Measurements from ENCODE around the gene AGBL1.

DNA sequence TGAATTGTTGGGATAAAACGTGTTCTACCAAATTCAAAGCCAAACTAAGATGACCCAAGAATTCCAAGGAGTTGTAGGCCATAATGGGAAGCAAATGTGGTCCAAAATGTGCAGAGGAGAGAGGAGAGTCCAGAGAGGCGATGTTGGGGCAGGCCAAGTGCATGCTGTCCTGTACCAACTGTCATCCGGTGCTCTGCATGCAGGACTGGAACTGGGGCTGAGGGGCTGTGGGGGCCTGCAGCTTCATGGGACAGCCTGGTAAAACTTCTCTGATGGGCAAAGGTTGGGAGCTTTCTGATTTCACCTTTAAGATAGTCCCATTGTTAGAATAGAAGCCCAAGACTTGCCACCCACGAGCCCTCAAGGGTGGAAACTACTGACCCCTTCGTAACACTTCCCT lies 831.4 kb downstream of the AGBL1 start:
- no peak for TF ChIP-seq EZH2 (IDR thresholded peaks at IDR 0.05; ENCODE audit: borderline replicate concordance, insufficient read depth, low read depth, low read length, poor library complexity, severe bottlenecking)
- TF ChIP-seq, protein P1, sequence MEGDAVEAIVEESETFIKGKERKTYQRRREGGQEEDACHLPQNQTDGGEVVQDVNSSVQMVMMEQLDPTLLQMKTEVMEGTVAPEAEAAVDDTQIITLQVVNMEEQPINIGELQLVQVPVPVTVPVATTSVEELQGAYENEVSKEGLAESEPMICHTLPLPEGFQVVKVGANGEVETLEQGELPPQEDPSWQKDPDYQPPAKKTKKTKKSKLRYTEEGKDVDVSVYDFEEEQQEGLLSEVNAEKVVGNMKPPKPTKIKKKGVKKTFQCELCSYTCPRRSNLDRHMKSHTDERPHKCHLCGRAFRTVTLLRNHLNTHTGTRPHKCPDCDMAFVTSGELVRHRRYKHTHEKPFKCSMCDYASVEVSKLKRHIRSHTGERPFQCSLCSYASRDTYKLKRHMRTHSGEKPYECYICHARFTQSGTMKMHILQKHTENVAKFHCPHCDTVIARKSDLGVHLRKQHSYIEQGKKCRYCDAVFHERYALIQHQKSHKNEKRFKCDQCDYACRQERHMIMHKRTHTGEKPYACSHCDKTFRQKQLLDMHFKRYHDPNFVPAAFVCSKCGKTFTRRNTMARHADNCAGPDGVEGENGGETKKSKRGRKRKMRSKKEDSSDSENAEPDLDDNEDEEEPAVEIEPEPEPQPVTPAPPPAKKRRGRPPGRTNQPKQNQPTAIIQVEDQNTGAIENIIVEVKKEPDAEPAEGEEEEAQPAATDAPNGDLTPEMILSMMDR (IDR thresholded peaks at IDR 0.05) = no peak

All from B cell (primary cell).